ENCODE data around the gene MTCL1.
A peak's percentile ranks its signal among the peaks of the same experiment; 100 is the strongest.

Gene MTCL1

DNA sequence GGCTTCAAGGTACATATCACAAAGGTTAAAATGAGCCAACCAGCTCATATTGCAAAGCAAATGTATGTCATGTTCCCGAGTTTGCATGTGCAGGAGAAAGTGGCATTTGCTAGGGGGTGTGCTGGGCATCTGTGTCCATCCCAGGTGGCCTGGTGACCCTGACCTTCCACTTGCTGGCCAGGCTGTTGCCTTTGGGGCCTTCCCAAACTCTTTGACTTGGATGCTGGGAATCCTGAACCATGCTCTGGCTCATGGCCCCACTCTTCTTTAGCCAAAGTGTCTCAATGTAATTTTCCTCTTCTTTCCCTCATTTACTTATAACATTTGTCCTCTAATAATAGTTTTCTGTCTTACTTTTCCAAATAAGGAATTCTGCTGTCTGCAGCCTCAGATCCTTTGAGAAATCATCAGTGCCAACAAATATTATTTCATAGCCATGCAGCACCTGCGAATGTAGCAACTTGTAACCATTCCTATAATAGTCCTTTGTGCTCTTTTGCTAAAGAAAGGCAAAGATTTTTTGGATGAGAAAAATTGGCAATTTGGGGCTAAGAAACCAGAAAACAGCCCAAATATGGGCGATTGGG, 64.2 kb downstream of the MTCL1 start:
- POLR2A ChIA-PET, result no interaction called here
- CTCF ChIA-PET, result no interaction called here
- no peak for DNase-seq (ENCODE audit: extremely low spot score)
- no peak for TF ChIP-seq ZNF384 (IDR thresholded peaks at IDR 0.05)
- no peak for TF ChIP-seq SP1 (IDR thresholded peaks at IDR 0.05)
- TF ChIP-seq LEF1 (IDR thresholded peaks at IDR 0.05; ENCODE audit: borderline replicate concordance), result no peak
- TF ChIP-seq CTBP1 (IDR thresholded peaks at IDR 0.05; ENCODE audit: borderline replicate concordance), result no peak
- no peak for TF ChIP-seq HDGF (IDR thresholded peaks at IDR 0.05; ENCODE audit: borderline replicate concordance)
- no peak for TF ChIP-seq ELF4 (IDR thresholded peaks at IDR 0.05)
- TF ChIP-seq FOXK2 (IDR thresholded peaks at IDR 0.05), result no peak
- no peak for TF ChIP-seq BHLHE40 (IDR thresholded peaks at IDR 0.05; ENCODE audit: borderline replicate concordance)
- TF ChIP-seq FOXM1 (IDR thresholded peaks at IDR 0.05; ENCODE audit: borderline replicate concordance), result no peak
- TF ChIP-seq SUZ12 (IDR thresholded peaks at IDR 0.05), result no peak

DNA sequence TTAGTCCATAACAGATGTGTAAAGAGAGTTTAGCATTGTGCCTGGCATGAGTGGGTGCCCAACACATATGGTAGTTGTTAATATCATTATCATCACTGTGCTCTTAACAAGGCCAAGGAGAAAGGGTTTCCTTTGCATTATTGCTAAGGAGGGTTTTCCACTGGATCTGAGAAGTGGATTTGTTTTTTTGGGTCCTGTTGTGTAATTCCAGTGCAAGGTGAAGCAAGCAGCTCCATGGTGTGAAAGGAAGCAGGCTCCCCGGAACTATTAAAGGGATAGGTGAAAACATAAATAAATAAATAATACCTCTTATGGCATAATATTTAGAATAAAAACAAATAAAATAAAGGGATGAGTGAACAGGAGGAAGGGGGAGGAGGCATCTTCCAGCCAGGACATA, 65.3 kb downstream of the MTCL1 start:
- DNase-seq (ENCODE audit: extremely low spot score), result no peak
- CTCF ChIA-PET, result no interaction called here
- TF ChIP-seq HDGF (IDR thresholded peaks at IDR 0.05; ENCODE audit: borderline replicate concordance), result no peak
- no peak for TF ChIP-seq SP1 (IDR thresholded peaks at IDR 0.05)
- no peak for TF ChIP-seq CTBP1 (IDR thresholded peaks at IDR 0.05; ENCODE audit: borderline replicate concordance)
- no peak for TF ChIP-seq BHLHE40 (IDR thresholded peaks at IDR 0.05; ENCODE audit: borderline replicate concordance)
- TF ChIP-seq, protein P1, sequence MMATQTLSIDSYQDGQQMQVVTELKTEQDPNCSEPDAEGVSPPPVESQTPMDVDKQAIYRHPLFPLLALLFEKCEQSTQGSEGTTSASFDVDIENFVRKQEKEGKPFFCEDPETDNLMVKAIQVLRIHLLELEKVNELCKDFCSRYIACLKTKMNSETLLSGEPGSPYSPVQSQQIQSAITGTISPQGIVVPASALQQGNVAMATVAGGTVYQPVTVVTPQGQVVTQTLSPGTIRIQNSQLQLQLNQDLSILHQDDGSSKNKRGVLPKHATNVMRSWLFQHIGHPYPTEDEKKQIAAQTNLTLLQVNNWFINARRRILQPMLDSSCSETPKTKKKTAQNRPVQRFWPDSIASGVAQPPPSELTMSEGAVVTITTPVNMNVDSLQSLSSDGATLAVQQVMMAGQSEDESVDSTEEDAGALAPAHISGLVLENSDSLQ (IDR thresholded peaks at IDR 0.05), result no peak
- no peak for TF ChIP-seq FOXM1 (IDR thresholded peaks at IDR 0.05; ENCODE audit: borderline replicate concordance)
- no peak for TF ChIP-seq ZNF384 (IDR thresholded peaks at IDR 0.05)
- no peak for TF ChIP-seq LEF1 (IDR thresholded peaks at IDR 0.05; ENCODE audit: borderline replicate concordance)
- TF ChIP-seq NFRKB (IDR thresholded peaks at IDR 0.05), result no peak
- no peak for TF ChIP-seq SUZ12 (IDR thresholded peaks at IDR 0.05)
- no peak for TF ChIP-seq ELF4 (IDR thresholded peaks at IDR 0.05)
- TF ChIP-seq ARNT (IDR thresholded peaks at IDR 0.05), result no peak
- TF ChIP-seq L3MBTL2 (conservative IDR thresholded peaks at IDR 0.05), result no peak
- TF ChIP-seq FOXK2 (IDR thresholded peaks at IDR 0.05), result no peak
- TF ChIP-seq FOXA1 (IDR thresholded peaks at IDR 0.05), result no peak
- TF ChIP-seq TARDBP (IDR thresholded peaks at IDR 0.05), result no peak
- POLR2A ChIA-PET, result no interaction called here

DNA sequence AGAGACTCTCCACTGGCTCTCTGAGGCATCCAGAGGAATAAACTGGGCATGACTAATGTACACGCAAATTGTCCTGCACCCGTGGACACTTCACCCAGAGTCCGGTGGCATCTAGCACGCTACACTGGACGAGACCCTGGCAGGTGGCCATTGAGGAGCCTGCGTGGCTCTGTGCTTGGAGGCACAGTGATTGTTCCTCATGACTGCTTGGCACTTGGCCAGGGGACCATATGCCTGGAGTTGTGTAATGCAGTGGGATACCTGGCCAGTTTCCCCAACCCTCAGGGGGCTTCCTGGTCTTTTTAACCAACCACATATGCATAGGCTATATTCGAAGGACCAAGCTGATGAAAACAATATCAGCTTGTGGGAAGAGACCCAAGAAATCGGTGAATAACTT, 66.6 kb downstream of the MTCL1 start:
- no peak for TF ChIP-seq HDGF (IDR thresholded peaks at IDR 0.05; ENCODE audit: borderline replicate concordance)
- ChIA-PET POLR2A (no interaction called here), CTCF (no interaction called here)
- DNase-seq (ENCODE audit: extremely low spot score), result no peak

DNA sequence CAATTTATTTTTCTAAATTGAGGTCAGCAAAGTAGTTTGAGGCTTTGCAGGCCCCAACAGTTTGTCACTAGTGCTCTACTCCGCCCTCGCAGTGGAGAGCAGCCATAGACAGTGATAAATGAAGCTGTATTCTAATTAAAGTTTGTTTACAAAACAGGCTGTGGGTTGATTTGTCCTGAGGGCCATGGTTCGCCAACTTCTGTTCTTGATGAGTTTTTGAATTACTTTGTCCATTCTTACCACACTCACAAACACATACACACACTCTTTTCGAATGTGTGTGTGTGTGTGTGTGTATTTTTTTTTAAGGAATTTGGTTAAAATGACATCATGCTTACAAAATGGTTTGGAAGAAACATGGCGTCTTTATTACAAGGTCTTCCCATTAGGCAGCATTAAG, 68.6 kb downstream of the MTCL1 start:
- ChIA-PET POLR2A (no interaction called here), CTCF (no interaction called here)
- TF ChIP-seq L3MBTL2 (conservative IDR thresholded peaks at IDR 0.05) (no peak), LEF1 (IDR thresholded peaks at IDR 0.05; ENCODE audit: borderline replicate concordance) (no peak), CTBP1 (IDR thresholded peaks at IDR 0.05; ENCODE audit: borderline replicate concordance) (no peak)
- TF ChIP-seq, protein P1 (IDR thresholded peaks at IDR 0.05), result 0 out of 2 replicates have a peak, but pooled peaks have one; percentile 6
- DNase-seq (ENCODE audit: extremely low spot score), result no peak

DNA sequence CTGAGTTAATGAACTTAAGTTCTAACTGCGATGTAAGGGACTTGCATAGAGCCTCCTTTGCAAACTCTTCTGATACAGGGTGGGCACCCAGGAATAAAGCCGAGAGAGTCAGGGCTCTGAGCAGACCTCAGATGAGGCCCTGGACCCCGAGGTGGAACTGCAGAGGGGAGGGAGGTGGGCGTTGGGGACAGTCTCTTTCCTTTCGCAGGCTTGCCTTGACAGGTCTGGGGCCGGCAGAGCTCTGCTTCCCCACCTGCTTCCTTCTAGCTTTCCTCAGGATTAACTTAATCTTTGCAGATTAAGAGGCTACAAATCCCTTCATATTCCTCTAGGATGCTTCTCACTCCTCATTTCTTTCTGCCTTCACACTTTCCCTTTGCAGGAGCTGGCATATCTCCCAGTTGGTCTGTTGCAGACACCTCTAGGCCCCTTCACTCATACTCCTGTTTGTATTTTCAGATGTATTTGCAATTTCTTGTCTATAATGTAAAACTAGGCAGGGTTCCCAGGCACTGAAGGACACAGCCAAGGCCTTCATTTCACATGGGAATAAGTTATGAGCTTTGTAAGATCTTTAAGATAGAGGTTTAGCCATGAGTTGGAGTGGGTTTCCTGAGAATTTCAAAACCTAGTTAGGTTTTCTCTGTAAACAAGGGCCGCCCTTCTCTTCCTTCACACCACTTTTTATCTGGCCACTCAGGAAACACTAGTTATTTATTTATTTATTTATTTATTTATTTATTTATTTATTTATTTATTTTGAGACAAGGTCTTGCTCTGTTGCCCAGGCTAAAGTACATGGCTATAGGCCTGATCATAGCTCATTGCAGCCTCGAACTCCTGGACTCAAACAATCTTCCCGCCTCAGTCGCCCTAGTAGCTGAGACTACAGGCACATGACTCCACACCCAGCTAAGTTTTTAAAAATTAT, 70.9 kb downstream of the MTCL1 start:
- ChIA-PET CTCF (interaction anchor here (0.7 kb wide), 1 partner anchor 71 kb away, joined by 3 read pairs; no protein-coding TSS in a partner anchor), POLR2A (no interaction called here)
- DNase-seq (ENCODE audit: extremely low spot score), result no peak
- TF ChIP-seq BHLHE40 (IDR thresholded peaks at IDR 0.05; ENCODE audit: borderline replicate concordance) (no peak), HDGF (IDR thresholded peaks at IDR 0.05; ENCODE audit: borderline replicate concordance) (no peak), FOXK2 (IDR thresholded peaks at IDR 0.05) (no peak), NFRKB (IDR thresholded peaks at IDR 0.05) (no peak), LEF1 (IDR thresholded peaks at IDR 0.05; ENCODE audit: borderline replicate concordance) (no peak), FOXA1 (IDR thresholded peaks at IDR 0.05) (no peak), ZNF384 (IDR thresholded peaks at IDR 0.05) (no peak), TARDBP (IDR thresholded peaks at IDR 0.05) (no peak), L3MBTL2 (conservative IDR thresholded peaks at IDR 0.05) (no peak), SUZ12 (IDR thresholded peaks at IDR 0.05) (no peak), CTBP1 (IDR thresholded peaks at IDR 0.05; ENCODE audit: borderline replicate concordance) (no peak), ELF4 (IDR thresholded peaks at IDR 0.05) (no peak), ARNT (IDR thresholded peaks at IDR 0.05) (no peak), SP1 (IDR thresholded peaks at IDR 0.05) (no peak), FOXM1 (IDR thresholded peaks at IDR 0.05; ENCODE audit: borderline replicate concordance) (no peak)
- TF ChIP-seq, protein P1 (IDR thresholded peaks at IDR 0.05), result no peak

DNA sequence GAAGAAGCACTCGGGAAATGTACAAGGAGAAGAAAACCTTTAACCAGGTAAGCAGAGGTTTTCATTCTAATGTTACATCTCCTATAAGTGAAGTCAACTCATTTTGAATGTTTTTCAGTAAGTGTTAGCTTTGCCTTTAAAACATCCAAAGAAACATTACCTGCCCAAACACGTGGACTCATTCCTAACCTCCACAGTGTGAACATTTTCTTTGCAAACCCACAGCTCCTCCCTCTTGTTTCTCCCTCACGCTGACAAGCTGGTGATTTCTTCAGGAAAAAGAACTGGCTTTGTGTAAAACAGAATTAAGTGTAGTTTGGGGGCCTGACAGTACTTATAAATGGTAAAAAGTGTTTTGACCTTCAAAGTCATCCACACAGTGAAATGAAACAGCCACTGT, 72.5 kb downstream of the MTCL1 start:
- ChIA-PET CTCF (no interaction called here), POLR2A (no interaction called here)
- DNase-seq (ENCODE audit: extremely low spot score), result no peak
- TF ChIP-seq LEF1 (IDR thresholded peaks at IDR 0.05; ENCODE audit: borderline replicate concordance), result no peak
- TF ChIP-seq HDGF (IDR thresholded peaks at IDR 0.05; ENCODE audit: borderline replicate concordance), result no peak
- no peak for TF ChIP-seq L3MBTL2 (conservative IDR thresholded peaks at IDR 0.05)
- TF ChIP-seq CTBP1 (IDR thresholded peaks at IDR 0.05; ENCODE audit: borderline replicate concordance), result no peak
- TF ChIP-seq ARNT (IDR thresholded peaks at IDR 0.05), result no peak
- TF ChIP-seq NFRKB (IDR thresholded peaks at IDR 0.05), result no peak
- no peak for TF ChIP-seq FOXM1 (IDR thresholded peaks at IDR 0.05; ENCODE audit: borderline replicate concordance)
- no peak for TF ChIP-seq BHLHE40 (IDR thresholded peaks at IDR 0.05; ENCODE audit: borderline replicate concordance)
- TF ChIP-seq FOXK2 (IDR thresholded peaks at IDR 0.05), result no peak
- TF ChIP-seq SUZ12 (IDR thresholded peaks at IDR 0.05), result no peak
- no peak for TF ChIP-seq ELF4 (IDR thresholded peaks at IDR 0.05)
- no peak for TF ChIP-seq SP1 (IDR thresholded peaks at IDR 0.05)
- no peak for TF ChIP-seq FOXA1 (IDR thresholded peaks at IDR 0.05)
- TF ChIP-seq ZNF384 (IDR thresholded peaks at IDR 0.05), result no peak
- TF ChIP-seq TARDBP (IDR thresholded peaks at IDR 0.05), result no peak
- TF ChIP-seq, protein P1 (IDR thresholded peaks at IDR 0.05), result no peak
